Caco-2 (cell line): ENCODE measurements around the gene WDR82. TPM values are rescaled to one million over a fixed set of nuclear protein-coding genes. Genes with fewer than 3 reads are reported as not detected.

Experiments
- BruUV-seq: library from RNA; stranded (reverse); fragments of 400-500 nt; replicated peaks from 2 replicates; lab custom pipeline; 2021; lab: Mats Ljungman, UMichigan
- CTCF ChIA-PET: fragments of 300-600 bp; sonication (Branson Sonifier 250); formaldehyde crosslinking; loops from one replicate; lab custom pipeline; 2022; ENCODE audit warnings: antibody characterized with exemption; lab: Charles Lee
- POLR2A ChIA-PET: fragments of 300-600 bp; sonication (Branson Sonifier 250); formaldehyde crosslinking; loops from one replicate; lab custom pipeline; 2022; ENCODE audit warnings: antibody characterized with exemption; lab: Charles Lee
- DNase-seq, 2 experiments: peaks; one replicate each; pipeline versions ENCODE4 v3.0.0 to v3.0.0-alpha.2; 2020 to 2022
- H3K27me3 ChIP-seq: replicated peaks from 2 replicates; pipeline ENCODE4 v1.6.0; 2011; ENCODE audit warnings: low read length; ENCODE audit not compliant: control insufficient read depth, insufficient read depth
- H3K36me3 ChIP-seq: 2 replicates; pipeline ENCODE4 v1.5.1; 2011; ENCODE audit warnings: low read length; ENCODE audit not compliant: control insufficient read depth, insufficient read depth
- H3K4me1 ChIP-seq: fragments of 250-450 bp; sonication (Bioruptor Pico); 2 replicates; pipeline ENCODE4 v1.5.1; 2020; ENCODE audit warnings: mild to moderate bottlenecking
- H3K4me3 ChIP-seq: 2 replicates; pipeline ENCODE4 v1.5.1; 2011; ENCODE audit warnings: low read depth, mild to moderate bottlenecking, control low read depth, low read length
- H3K9me3 ChIP-seq: fragments of 250-450 bp; sonication (Bioruptor Pico); 2 replicates; pipeline ENCODE4 v1.5.1; 2020; ENCODE audit warnings: mild to moderate bottlenecking, moderate library complexity
- H3K27ac Mint-ChIP-seq: one replicate; pipeline ENCODE4 v1.8.0; 2022; ENCODE audit warnings: mixed read lengths; ENCODE audit not compliant: unreplicated experiment
- H3K27me3 Mint-ChIP-seq: one replicate; pipeline ENCODE4 v1.8.0; 2022; ENCODE audit warnings: mixed read lengths; ENCODE audit not compliant: insufficient read depth, unreplicated experiment
- H3K36me3 Mint-ChIP-seq: one replicate; pipeline ENCODE4 v1.8.0; 2022; ENCODE audit warnings: mild to moderate bottlenecking, mixed read lengths; ENCODE audit not compliant: insufficient read depth, unreplicated experiment
- H3K4me1 Mint-ChIP-seq: one replicate; pipeline ENCODE4 v1.8.0; 2022; ENCODE audit warnings: low read depth, mixed read lengths; ENCODE audit not compliant: unreplicated experiment
- H3K4me3 Mint-ChIP-seq: one replicate; pipeline ENCODE4 v1.8.0; 2022; ENCODE audit warnings: mild to moderate bottlenecking, moderate library complexity, mixed read lengths; ENCODE audit not compliant: unreplicated experiment
- H3K9me3 Mint-ChIP-seq: one replicate; pipeline ENCODE4 v1.8.0; 2022; ENCODE audit warnings: mixed read lengths; ENCODE audit not compliant: unreplicated experiment
- intact Hi-C: fragments of 100-400 bp; cut with micrococcal nuclease; formaldehyde crosslinking; loops from one replicate; pipeline ENCODE4 v1.10.0; 2022; ENCODE audit not compliant: unreplicated experiment
- total RNA-seq: library from RNA; stranded (reverse); gene quantifications from 2 replicates; pipeline ENCODE4 v1.2.3, GENCODE V29; 2022
- TF ChIP-seq, protein P1 (sequence below), 2 experiments: fragments of 200-600 bp in 1 of 2; IDR thresholded peaks; 1 replicate in 1 of 2; 2 replicates in 1 of 2; pipeline versions ENCODE4 v1.5.1 to v1.8.0; 2011 to 2022; ENCODE audit warnings: antibody characterized with exemption in 1 of 2, control low read depth in 1 of 2, inconsistent platforms in 1 of 2, low read depth in 1 of 2, low read length in 1 of 2, mild to moderate bottlenecking in 1 of 2, moderate library complexity in 1 of 2; ENCODE audit not compliant: insufficient read depth in 1 of 2, severe bottlenecking in 1 of 2, unreplicated experiment in 1 of 2

WDR82 gene
- total RNA-seq, 1 experiment from 2014 or later: 67.1 TPM

DNA sequence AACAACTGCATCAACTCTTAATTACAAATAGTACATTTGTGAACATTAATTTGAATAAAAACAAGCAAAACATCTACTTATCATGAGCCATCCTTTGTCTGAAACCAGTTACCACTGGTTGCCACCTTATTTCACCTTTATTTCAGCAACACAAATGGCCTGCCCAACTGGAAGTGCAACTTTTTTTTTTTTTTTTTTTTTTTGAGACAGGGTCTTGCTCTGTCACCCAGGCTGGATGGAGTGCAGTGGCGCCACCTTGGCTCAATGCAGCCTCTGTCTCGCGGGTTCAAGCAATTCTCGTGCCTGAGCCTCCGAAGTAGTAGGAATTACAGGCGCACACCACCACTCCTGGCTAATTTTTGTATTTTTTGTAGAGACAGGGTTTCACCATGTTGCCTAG is 13.1 kb downstream of the WDR82 start:
- Mint-ChIP-seq H3K4me3 (no peak overlapping the region), H3K4me1 (peaks cover 25% of the 10 kb centered on the region), H3K9me3 (peaks cover 9% of the 10 kb centered on the region), H3K27me3 (no peaks in the 10 kb centered on the region), H3K36me3 (peaks cover 94% of the 10 kb centered on the region), H3K27ac (peak overlapping the region; percentile 39)
- peaks cover 13% of the 10 kb centered on the region; the same call in 1 of the 2 replicates for H3K4me1 ChIP-seq
- H3K4me3 ChIP-seq: no peak overlapping the region
- H3K27me3 ChIP-seq: no peaks in the 10 kb centered on the region
- intact Hi-C loops: loop anchor here (1.0 kb wide), 1 partner anchor 24 kb away; no protein-coding TSS in a partner anchor
- TF ChIP-seq, protein P1, sequence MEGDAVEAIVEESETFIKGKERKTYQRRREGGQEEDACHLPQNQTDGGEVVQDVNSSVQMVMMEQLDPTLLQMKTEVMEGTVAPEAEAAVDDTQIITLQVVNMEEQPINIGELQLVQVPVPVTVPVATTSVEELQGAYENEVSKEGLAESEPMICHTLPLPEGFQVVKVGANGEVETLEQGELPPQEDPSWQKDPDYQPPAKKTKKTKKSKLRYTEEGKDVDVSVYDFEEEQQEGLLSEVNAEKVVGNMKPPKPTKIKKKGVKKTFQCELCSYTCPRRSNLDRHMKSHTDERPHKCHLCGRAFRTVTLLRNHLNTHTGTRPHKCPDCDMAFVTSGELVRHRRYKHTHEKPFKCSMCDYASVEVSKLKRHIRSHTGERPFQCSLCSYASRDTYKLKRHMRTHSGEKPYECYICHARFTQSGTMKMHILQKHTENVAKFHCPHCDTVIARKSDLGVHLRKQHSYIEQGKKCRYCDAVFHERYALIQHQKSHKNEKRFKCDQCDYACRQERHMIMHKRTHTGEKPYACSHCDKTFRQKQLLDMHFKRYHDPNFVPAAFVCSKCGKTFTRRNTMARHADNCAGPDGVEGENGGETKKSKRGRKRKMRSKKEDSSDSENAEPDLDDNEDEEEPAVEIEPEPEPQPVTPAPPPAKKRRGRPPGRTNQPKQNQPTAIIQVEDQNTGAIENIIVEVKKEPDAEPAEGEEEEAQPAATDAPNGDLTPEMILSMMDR (IDR thresholded peaks at IDR 0.05; ENCODE audit: insufficient read depth in 1 of 2, low read depth in 1 of 2, low read length in 1 of 2, severe bottlenecking in 1 of 2, unreplicated experiment in 1 of 2): no peak
- peaks cover 3% of the 10 kb centered on the region for H3K36me3 ChIP-seq
- POLR2A ChIA-PET: no interaction called here
- CTCF ChIA-PET: no interaction called here
- H3K9me3 ChIP-seq: no peaks in the 10 kb centered on the region
- DNase-seq: peak; percentile 57 to 68
- BruUV-seq: no TSS peak

DNA sequence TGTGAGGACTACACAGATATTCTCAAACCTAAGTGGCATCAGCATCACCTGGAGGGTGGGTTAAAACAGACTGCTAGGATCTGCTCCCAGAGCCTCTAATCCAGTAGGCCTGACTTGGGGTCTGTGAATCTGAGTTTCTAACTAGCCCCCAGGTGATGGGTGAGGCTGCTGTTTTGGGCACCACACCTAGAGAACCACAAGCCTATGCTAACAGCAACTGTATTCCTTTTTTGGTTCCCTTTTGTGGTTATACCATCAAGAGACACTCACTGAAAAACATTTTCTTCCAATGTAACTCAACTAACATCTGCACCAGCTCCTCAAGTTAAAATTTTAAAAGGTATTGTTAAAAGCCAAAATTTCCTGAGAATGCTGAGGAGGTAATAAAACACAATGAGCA is 16.0 kb downstream of the WDR82 start:
- Histone ChIP-seq H3K27me3 (no peaks in the 10 kb centered on the region), H3K4me1 (peaks cover 23% of the 10 kb centered on the region; the same call in 1 of the 2 replicates), H3K4me3 (no peak overlapping the region), H3K36me3 (peaks cover 2% of the 10 kb centered on the region), H3K9me3 (no peaks in the 10 kb centered on the region)
- ChIA-PET POLR2A (interaction anchor here (0.6 kb wide), 1 partner anchor 147 kb away, joined by 3 read pairs; no protein-coding TSS in a partner anchor), CTCF (no interaction called here)
- peaks cover 9% of the 10 kb centered on the region for H3K9me3 Mint-ChIP-seq
- TF ChIP-seq, protein P1 (IDR thresholded peaks at IDR 0.05; ENCODE audit: insufficient read depth in 1 of 2, low read depth in 1 of 2, low read length in 1 of 2, severe bottlenecking in 1 of 2, unreplicated experiment in 1 of 2): no peak
- intact Hi-C loops: no loop called here
- no peaks in the 10 kb centered on the region for H3K27me3 Mint-ChIP-seq
- H3K36me3 Mint-ChIP-seq: peaks cover 94% of the 10 kb centered on the region
- H3K4me3 Mint-ChIP-seq: no peak overlapping the region
- no peak for DNase-seq
- BruUV-seq: no TSS peak
- no peak overlapping the region for H3K27ac Mint-ChIP-seq
- peaks cover 37% of the 10 kb centered on the region for H3K4me1 Mint-ChIP-seq

DNA sequence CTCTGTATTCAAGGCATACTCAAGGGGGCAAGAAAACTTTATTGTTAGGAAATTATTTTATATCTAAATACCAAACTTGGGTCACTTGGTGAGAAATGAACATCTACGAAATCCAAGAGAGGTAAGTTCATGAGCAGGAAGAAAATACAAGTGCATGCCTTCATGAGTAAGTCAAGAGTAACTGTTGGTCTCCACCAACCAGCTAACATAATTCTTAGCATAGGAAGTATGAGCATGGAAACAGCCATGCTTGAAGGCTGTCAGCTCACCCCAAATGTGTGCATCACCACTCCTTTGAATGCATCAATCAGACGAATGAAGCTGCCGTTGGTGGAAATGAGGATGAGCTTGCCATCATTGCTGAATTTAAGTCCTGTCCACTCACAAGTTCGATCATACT is 19.0 kb downstream of the WDR82 start:
- no peaks in the 10 kb centered on the region for H3K9me3 ChIP-seq
- peaks cover 10% of the 10 kb centered on the region; the same call in 1 of the 2 replicates for H3K4me1 ChIP-seq
- H3K4me1 Mint-ChIP-seq: peaks cover 32% of the 10 kb centered on the region
- TF ChIP-seq, protein P1 (IDR thresholded peaks at IDR 0.05; ENCODE audit: insufficient read depth in 1 of 2, low read depth in 1 of 2, low read length in 1 of 2, severe bottlenecking in 1 of 2, unreplicated experiment in 1 of 2): no peak
- no peaks in the 10 kb centered on the region for H3K27me3 Mint-ChIP-seq
- peaks cover 10% of the 10 kb centered on the region for H3K36me3 ChIP-seq
- no peak overlapping the region for H3K4me3 Mint-ChIP-seq
- DNase-seq: no peak
- intact Hi-C loops: no loop called here
- H3K36me3 Mint-ChIP-seq: peaks cover 97% of the 10 kb centered on the region
- no peak overlapping the region for H3K4me3 ChIP-seq
- H3K27me3 ChIP-seq: no peaks in the 10 kb centered on the region
- no peak overlapping the region for H3K27ac Mint-ChIP-seq
- ChIA-PET CTCF (no interaction called here), POLR2A (no interaction called here)
- peaks cover 9% of the 10 kb centered on the region for H3K9me3 Mint-ChIP-seq
- BruUV-seq: no TSS peak
